Fibroblast of lung (primary cell): ENCODE measurements around the gene DAPK1. TPM values are rescaled to one million over a fixed set of nuclear protein-coding genes. Genes with fewer than 3 reads are reported as not detected.

Experiments
- DNase-seq, 2 donors: peaks; one replicate each; pipeline versions ENCODE4 v3.0.0 to v3.0.0-alpha.2; 2010; ENCODE audit warnings: low read depth in 2 of 2
- H2AFZ ChIP-seq: 2 replicates; pipeline ENCODE4 v1.5.1; 2012; ENCODE audit warnings: low read length, control low read depth, inconsistent platforms
- H3K27ac ChIP-seq: 2 replicates; pipeline ENCODE4 v1.5.1; 2011; ENCODE audit warnings: low read length, control low read depth; ENCODE audit not compliant: insufficient read depth
- H3K27me3 ChIP-seq: 2 replicates; pipeline ENCODE4 v1.5.1; 2011; ENCODE audit warnings: mild to moderate bottlenecking, low read length; ENCODE audit not compliant: control insufficient read depth, insufficient read depth
- H3K36me3 ChIP-seq: 2 replicates; pipeline ENCODE4 v1.5.1; 2011; ENCODE audit warnings: low read length; ENCODE audit not compliant: control insufficient read depth, insufficient read depth
- H3K4me1 ChIP-seq: 2 replicates; pipeline ENCODE4 v1.5.1; 2011; ENCODE audit warnings: low read length; ENCODE audit not compliant: control insufficient read depth, insufficient read depth; ENCODE audit errors: extremely low read depth
- H3K4me2 ChIP-seq: 2 replicates; pipeline ENCODE4 v1.5.1; 2011; ENCODE audit warnings: low read length, control low read depth; ENCODE audit not compliant: insufficient read depth; ENCODE audit errors: extremely low read depth
- H3K4me3 ChIP-seq, 4 experiments: fragments of 200-600 bp in 1 of 4; sonication (generic) in 1 of 4; replicated peaks in 1 of 4; 2 replicates each; pipeline ENCODE4 v1.5.1; 2011 to 2016; ENCODE audit warnings: low read length in 4 of 4, low read depth in 3 of 4, mild to moderate bottlenecking in 3 of 4, control low read depth in 2 of 4, inconsistent platforms in 1 of 4, mixed read lengths in 1 of 4; ENCODE audit not compliant: insufficient read depth in 1 of 4; ENCODE audit errors: control extremely low read depth in 1 of 4
- H3K79me2 ChIP-seq: 2 replicates; pipeline ENCODE4 v1.5.1; 2012; ENCODE audit warnings: mild to moderate bottlenecking, low read length, inconsistent platforms; ENCODE audit not compliant: control insufficient read depth, insufficient read depth
- H3K9ac ChIP-seq: 2 replicates; pipeline ENCODE4 v1.5.1; 2011; ENCODE audit warnings: mild to moderate bottlenecking, low read length, control low read depth; ENCODE audit not compliant: insufficient read depth
- H3K9me3 ChIP-seq: 2 replicates; pipeline ENCODE4 v1.5.1; 2012; ENCODE audit warnings: low read depth, low read length; ENCODE audit not compliant: control insufficient read depth, insufficient read depth
- H4K20me1 ChIP-seq: 2 replicates; pipeline ENCODE4 v1.5.1; 2011; ENCODE audit warnings: low read length; ENCODE audit not compliant: control insufficient read depth, insufficient read depth; ENCODE audit errors: extremely low read depth
- EZH2 ChIP-seq: IDR thresholded peaks from 2 replicates; pipeline ENCODE4 v1.5.1; 2012; ENCODE audit warnings: low read length, control low read depth, mild to moderate bottlenecking; ENCODE audit errors: missing control alignments
- polyA plus RNA-seq, 2 donors: library from polyadenylated mRNA; depleted of rRNA in 1 of 2; stranded (reverse) in 1 of 2; unstranded in 1 of 2; fragments of >200 nt; gene quantifications; 2 replicates each; pipeline ENCODE4 v1.2.1, GENCODE V29; 2011 to 2012; ENCODE audit warnings: missing spikeins in 1 of 2
- total RNA-seq: library from RNA; depleted of rRNA; stranded (reverse); fragments of >200 nt; gene quantifications from 2 replicates; pipeline ENCODE4 v1.2.1, GENCODE V29; 2014
- TF ChIP-seq, protein P1 (sequence below), 2 donors: IDR thresholded peaks in 1 of 2; conservative IDR thresholded peaks in 1 of 2; 1 replicate in 1 of 2; 2 replicates in 1 of 2; pipeline ENCODE4 v1.5.1; 2011 to 2012; ENCODE audit warnings: low read length in 2 of 2, control low read depth in 1 of 2, inconsistent platforms in 1 of 2, low read depth in 1 of 2, mild to moderate bottlenecking in 1 of 2

The DAPK1 gene
- total and polyA plus RNA-seq, 2 donors (not counting 1 experiment from before 2014, with no cell fraction given) = 1.1 to 15.5 TPM

DNA sequence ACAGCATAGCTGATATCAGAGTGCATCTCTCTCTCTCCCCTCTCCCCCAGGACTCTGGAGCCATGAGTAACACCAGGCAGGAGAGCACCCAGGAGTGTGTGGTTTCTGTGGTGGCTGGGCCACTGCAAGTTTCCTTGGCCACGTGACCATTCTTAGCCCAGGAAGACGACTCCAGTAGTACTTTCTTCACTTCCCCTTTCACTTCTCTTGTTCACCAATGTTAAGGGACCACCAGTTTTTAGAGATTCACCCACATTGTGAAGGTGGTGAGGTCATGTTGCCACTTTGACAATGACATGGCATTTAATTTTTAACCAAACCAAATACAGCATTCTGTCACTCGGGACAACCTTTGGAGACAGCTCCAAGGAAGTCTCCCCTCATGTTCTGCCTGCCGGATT, 17.9 kb upstream of the DAPK1 start:
- no peak overlapping the region for H3K4me3 ChIP-seq
- no peaks in the 10 kb centered on the region for H4K20me1 ChIP-seq
- H3K4me2 ChIP-seq = no peak overlapping the region
- no peak overlapping the region for H2AFZ ChIP-seq
- TF ChIP-seq, protein P1, sequence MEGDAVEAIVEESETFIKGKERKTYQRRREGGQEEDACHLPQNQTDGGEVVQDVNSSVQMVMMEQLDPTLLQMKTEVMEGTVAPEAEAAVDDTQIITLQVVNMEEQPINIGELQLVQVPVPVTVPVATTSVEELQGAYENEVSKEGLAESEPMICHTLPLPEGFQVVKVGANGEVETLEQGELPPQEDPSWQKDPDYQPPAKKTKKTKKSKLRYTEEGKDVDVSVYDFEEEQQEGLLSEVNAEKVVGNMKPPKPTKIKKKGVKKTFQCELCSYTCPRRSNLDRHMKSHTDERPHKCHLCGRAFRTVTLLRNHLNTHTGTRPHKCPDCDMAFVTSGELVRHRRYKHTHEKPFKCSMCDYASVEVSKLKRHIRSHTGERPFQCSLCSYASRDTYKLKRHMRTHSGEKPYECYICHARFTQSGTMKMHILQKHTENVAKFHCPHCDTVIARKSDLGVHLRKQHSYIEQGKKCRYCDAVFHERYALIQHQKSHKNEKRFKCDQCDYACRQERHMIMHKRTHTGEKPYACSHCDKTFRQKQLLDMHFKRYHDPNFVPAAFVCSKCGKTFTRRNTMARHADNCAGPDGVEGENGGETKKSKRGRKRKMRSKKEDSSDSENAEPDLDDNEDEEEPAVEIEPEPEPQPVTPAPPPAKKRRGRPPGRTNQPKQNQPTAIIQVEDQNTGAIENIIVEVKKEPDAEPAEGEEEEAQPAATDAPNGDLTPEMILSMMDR (conservative IDR thresholded peaks at IDR 0.05 in 1 of 2, IDR thresholded peaks at IDR 0.05 in 1 of 2; ENCODE audit: low read depth in 1 of 2, low read length in 2 of 2) = no peak
- no peak for TF ChIP-seq EZH2
- no peaks in the 10 kb centered on the region for H3K36me3 ChIP-seq
- no peaks in the 10 kb centered on the region for H3K4me1 ChIP-seq
- H3K9me3 ChIP-seq = no peaks in the 10 kb centered on the region
- H3K9ac ChIP-seq = no peak overlapping the region
- no peak overlapping the region for H3K27ac ChIP-seq
- H3K27me3 ChIP-seq = no peaks in the 10 kb centered on the region
- peak in 1 of 2 donors; percentile 83 for DNase-seq
- no peaks in the 10 kb centered on the region for H3K79me2 ChIP-seq

DNA sequence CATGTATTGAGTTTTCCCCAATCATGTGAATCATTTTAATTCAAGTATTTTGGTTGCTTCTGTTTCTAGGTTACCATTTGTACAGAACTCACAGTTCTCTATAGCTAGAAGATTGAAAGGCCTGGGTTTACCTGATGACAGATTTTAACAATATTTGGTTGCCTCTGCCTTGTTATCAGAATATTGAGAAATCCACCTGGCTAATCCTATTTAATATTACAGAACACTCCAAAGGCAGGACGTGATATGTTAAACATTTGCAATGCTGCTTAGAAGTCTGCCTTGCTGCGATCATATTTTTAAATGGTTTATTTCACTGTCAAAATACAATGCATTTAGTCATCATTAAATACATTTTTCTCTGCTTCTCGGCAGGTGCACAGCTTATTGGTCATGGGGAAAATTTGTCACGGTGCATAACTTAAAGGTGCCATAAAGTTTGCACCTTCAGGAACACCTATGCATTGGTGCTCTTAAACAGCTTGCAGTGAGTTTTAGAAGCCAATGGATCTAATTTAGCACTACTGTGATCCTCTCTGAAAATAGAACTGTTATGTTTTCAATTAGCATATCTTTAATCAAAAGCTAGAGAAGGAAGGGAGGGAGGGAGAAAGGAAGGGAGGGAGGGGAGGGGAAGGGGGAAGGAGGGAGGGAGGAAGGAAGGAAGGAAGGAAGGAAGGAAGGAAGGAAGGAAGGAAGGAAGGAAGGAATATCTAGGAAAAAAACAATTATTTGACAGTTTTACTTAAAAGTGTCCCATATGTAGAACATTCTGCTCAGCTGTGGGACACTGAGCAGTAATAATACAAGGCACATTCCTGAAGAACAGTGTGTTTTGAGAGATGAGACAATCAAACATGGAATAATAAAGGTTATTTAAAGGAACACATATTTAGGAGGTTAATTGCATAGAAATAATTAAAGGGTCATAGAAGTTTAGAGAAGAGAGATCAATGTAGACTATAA, 15.5 kb upstream of the DAPK1 start:
- H3K9me3 ChIP-seq = no peaks in the 10 kb centered on the region
- TF ChIP-seq EZH2 = no peak
- TF ChIP-seq, protein P1 (conservative IDR thresholded peaks at IDR 0.05 in 1 of 2, IDR thresholded peaks at IDR 0.05 in 1 of 2; ENCODE audit: low read depth in 1 of 2, low read length in 2 of 2) = no peak
- no peaks in the 10 kb centered on the region for H3K4me1 ChIP-seq
- no peaks in the 10 kb centered on the region for H4K20me1 ChIP-seq
- H3K4me3 ChIP-seq = no peak overlapping the region
- DNase-seq = no peak
- H3K9ac ChIP-seq = no peak overlapping the region
- no peaks in the 10 kb centered on the region for H3K36me3 ChIP-seq
- H3K27ac ChIP-seq = no peak overlapping the region
- H2AFZ ChIP-seq = no peak overlapping the region
- H3K4me2 ChIP-seq = no peak overlapping the region
- no peaks in the 10 kb centered on the region for H3K27me3 ChIP-seq
- H3K79me2 ChIP-seq = no peaks in the 10 kb centered on the region

DNA sequence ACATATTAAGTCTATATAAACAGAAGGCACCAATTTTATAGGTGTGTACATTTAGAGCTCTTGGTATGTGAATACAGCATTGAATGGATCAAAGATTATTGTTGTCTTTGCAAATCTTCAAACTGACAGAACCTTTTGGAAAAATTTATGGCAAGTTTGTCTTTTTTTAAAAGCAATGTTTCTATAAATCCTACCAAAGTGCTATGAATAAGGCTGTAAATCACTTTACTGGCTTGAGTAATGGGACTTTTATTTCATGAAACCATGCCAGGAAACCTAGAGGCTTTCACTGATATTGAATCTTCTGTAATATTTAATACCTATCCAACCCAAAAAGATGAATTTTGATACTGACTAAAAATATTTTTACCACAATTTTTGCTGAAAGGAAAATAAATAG, 7.4 kb upstream of the DAPK1 start:
- Histone ChIP-seq H3K36me3 (no peaks in the 10 kb centered on the region), H3K4me2 (no peak overlapping the region), H3K9ac (no peak overlapping the region), H3K4me3 (no peak overlapping the region), H3K27me3 (no peaks in the 10 kb centered on the region), H3K27ac (no peak overlapping the region), H4K20me1 (no peaks in the 10 kb centered on the region), H3K4me1 (no peaks in the 10 kb centered on the region), H3K79me2 (no peaks in the 10 kb centered on the region), H3K9me3 (no peaks in the 10 kb centered on the region), H2AFZ (no peak overlapping the region)
- TF ChIP-seq, protein P1 (conservative IDR thresholded peaks at IDR 0.05 in 1 of 2, IDR thresholded peaks at IDR 0.05 in 1 of 2; ENCODE audit: low read depth in 1 of 2, low read length in 2 of 2) = no peak
- TF ChIP-seq EZH2 = no peak
- no peak for DNase-seq
